ENCODE results near the gene MGST3. TPM values are rescaled to one million over a fixed set of nuclear protein-coding genes. Genes with fewer than 3 reads are reported as not detected.
A peak's percentile ranks its signal among the peaks of the same experiment; 100 is the strongest.

MGST3 gene
- polyA plus RNA-seq, 3 donors = 57.9 to 228 (median 189) TPM

GRCh38 chr1:165631342-165632151, 513 bp downstream of the MGST3 start:
- DNase-seq = peak; percentile 74 to 88 (median 81)
- 0% methylated on average over 24 of the region's 31 CpGs for WGBS (ENCODE audit: insufficient coverage)
- H3K36me3 Mint-ChIP-seq = peaks cover 6 to 7% of the 10 kb centered on the region in 2 donors
- H3K4me3 Mint-ChIP-seq = no peak overlapping the region
- peaks cover 16% of the 10 kb centered on the region for H4K20me1 ChIP-seq (ENCODE audit: insufficient read depth, low read length)
- peaks cover 0 to 6% (median 0%) of the 10 kb centered on the region in 7 donors for H3K9me3 Mint-ChIP-seq
- H3K4me2 ChIP-seq (replicated peaks; ENCODE audit: extremely low read depth, low read length, poor library complexity, severe bottlenecking) = peak overlapping the region; percentile 89
- peaks cover 42% of the 10 kb centered on the region for H3K4me1 Mint-ChIP-seq
- TF ChIP-seq, protein P1, sequence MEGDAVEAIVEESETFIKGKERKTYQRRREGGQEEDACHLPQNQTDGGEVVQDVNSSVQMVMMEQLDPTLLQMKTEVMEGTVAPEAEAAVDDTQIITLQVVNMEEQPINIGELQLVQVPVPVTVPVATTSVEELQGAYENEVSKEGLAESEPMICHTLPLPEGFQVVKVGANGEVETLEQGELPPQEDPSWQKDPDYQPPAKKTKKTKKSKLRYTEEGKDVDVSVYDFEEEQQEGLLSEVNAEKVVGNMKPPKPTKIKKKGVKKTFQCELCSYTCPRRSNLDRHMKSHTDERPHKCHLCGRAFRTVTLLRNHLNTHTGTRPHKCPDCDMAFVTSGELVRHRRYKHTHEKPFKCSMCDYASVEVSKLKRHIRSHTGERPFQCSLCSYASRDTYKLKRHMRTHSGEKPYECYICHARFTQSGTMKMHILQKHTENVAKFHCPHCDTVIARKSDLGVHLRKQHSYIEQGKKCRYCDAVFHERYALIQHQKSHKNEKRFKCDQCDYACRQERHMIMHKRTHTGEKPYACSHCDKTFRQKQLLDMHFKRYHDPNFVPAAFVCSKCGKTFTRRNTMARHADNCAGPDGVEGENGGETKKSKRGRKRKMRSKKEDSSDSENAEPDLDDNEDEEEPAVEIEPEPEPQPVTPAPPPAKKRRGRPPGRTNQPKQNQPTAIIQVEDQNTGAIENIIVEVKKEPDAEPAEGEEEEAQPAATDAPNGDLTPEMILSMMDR (IDR thresholded peaks at IDR 0.05) = peak; percentile 9
- H3K27me3 ChIP-seq (ENCODE audit: control insufficient read depth in 2 of 2, insufficient read depth in 2 of 2, low read length in 2 of 2) = no peaks in the 10 kb centered on the region
- intact Hi-C loops (cut with micrococcal nuclease) = loop anchor here (5.0 to 10.0 kb wide), 5 partner anchors 34 to 133 kb away; partner anchors contain the start of genes ALDH9A1 (in 2 of the 2) and TMCO1 (in 1 of the 2)
- no peaks in the 10 kb centered on the region for H3K9me3 ChIP-seq (replicated peaks in 1 of 2; ENCODE audit: control insufficient read depth in 1 of 2, insufficient read depth in 1 of 2, low read length in 2 of 2)
- peak overlapping the region; percentile 80 for H3K9ac ChIP-seq (ENCODE audit: insufficient read depth, low read length, poor library complexity, severe bottlenecking)
- peak overlapping the region; percentile 75 to 90 (median 83) for H3K4me3 ChIP-seq (replicated peaks in 1 of 3; ENCODE audit: low read depth in 2 of 3, low read length in 3 of 3)
- H3K36me3 ChIP-seq (replicated peaks in 1 of 2; ENCODE audit: control insufficient read depth in 1 of 2, insufficient read depth in 2 of 2, low read length in 2 of 2) = no peaks in the 10 kb centered on the region
- H2AFZ ChIP-seq (ENCODE audit: insufficient read depth, low read depth, low read length, poor library complexity, severe bottlenecking) = peak overlapping the region; percentile 76
- H3K27me3 Mint-ChIP-seq (ENCODE audit: low read depth in 3 of 3) = no peaks in the 10 kb centered on the region
- peaks cover 55% of the 10 kb centered on the region for H3K79me2 ChIP-seq (ENCODE audit: insufficient read depth, low read length)
- H3K27ac Mint-ChIP-seq = no peak overlapping the region
- peak overlapping the region; percentile 89 to 94 for H3K27ac ChIP-seq (ENCODE audit: low read depth in 1 of 2, low read length in 2 of 2)
- peaks cover 46 to 68% of the 10 kb centered on the region in 2 donors for H3K4me1 ChIP-seq (ENCODE audit: control insufficient read depth in 1 of 2, insufficient read depth in 2 of 2, low read length in 2 of 2)

DNA sequence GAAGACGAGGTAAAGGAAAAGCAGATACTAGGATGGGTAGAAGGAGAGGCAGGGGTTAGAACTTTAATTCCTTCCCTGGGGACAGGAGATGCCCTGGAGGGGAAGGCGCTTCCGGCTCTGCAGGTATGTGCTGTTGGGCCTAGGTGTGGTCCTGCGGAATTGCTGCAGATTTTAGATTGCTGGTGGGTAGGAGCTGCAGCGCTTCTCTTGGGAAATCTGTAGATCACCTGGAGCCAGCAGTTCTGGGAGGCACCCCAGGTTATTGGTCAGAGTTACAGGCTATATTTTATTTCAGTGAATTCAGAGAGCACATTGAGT, 1.1 kb downstream of the MGST3 start:
- H3K27me3 Mint-ChIP-seq (ENCODE audit: low read depth in 3 of 3) = no peaks in the 10 kb centered on the region
- H3K9me3 Mint-ChIP-seq = peaks cover 0 to 6% (median 0%) of the 10 kb centered on the region in 7 donors
- DNase-seq = no peak
- intact Hi-C loops (cut with micrococcal nuclease) = loop anchor here (5.0 to 10.0 kb wide), 5 partner anchors 35 to 133 kb away; partner anchors contain the start of genes ALDH9A1 (in 2 of the 2) and TMCO1 (in 1 of the 2)
- peaks cover 61% of the 10 kb centered on the region for H3K79me2 ChIP-seq (ENCODE audit: insufficient read depth, low read length)
- no peaks in the 10 kb centered on the region for H3K36me3 ChIP-seq (replicated peaks in 1 of 2; ENCODE audit: control insufficient read depth in 1 of 2, insufficient read depth in 2 of 2, low read length in 2 of 2)
- H3K9me3 ChIP-seq (replicated peaks in 1 of 2; ENCODE audit: control insufficient read depth in 1 of 2, insufficient read depth in 1 of 2, low read length in 2 of 2) = no peaks in the 10 kb centered on the region
- H3K9ac ChIP-seq (ENCODE audit: insufficient read depth, low read length, poor library complexity, severe bottlenecking) = peak overlapping the region; percentile 80
- H3K4me3 Mint-ChIP-seq = no peak overlapping the region
- H3K4me2 ChIP-seq (replicated peaks; ENCODE audit: extremely low read depth, low read length, poor library complexity, severe bottlenecking) = peak overlapping the region; percentile 89
- H2AFZ ChIP-seq (ENCODE audit: insufficient read depth, low read depth, low read length, poor library complexity, severe bottlenecking) = peak overlapping the region; percentile 76
- H3K4me3 ChIP-seq (replicated peaks in 1 of 3; ENCODE audit: low read depth in 2 of 3, low read length in 3 of 3) = peak overlapping the region; percentile 75 to 90 (median 83)
- H3K27ac Mint-ChIP-seq = no peak overlapping the region
- H3K27ac ChIP-seq (ENCODE audit: low read depth in 1 of 2, low read length in 2 of 2) = peak overlapping the region; percentile 89 to 94
- peaks cover 48% of the 10 kb centered on the region for H3K4me1 Mint-ChIP-seq
- TF ChIP-seq, protein P1 (IDR thresholded peaks at IDR 0.05) = no peak
- 33% methylated on average over 5 of the region's 5 CpGs for WGBS (ENCODE audit: insufficient coverage)
- no peaks in the 10 kb centered on the region for H3K27me3 ChIP-seq (ENCODE audit: control insufficient read depth in 2 of 2, insufficient read depth in 2 of 2, low read length in 2 of 2)
- peaks cover 16% of the 10 kb centered on the region for H4K20me1 ChIP-seq (ENCODE audit: insufficient read depth, low read length)
- H3K36me3 Mint-ChIP-seq = peaks cover 11 to 12% of the 10 kb centered on the region in 2 donors
- peaks cover 46 to 73% of the 10 kb centered on the region in 2 donors for H3K4me1 ChIP-seq (ENCODE audit: control insufficient read depth in 1 of 2, insufficient read depth in 2 of 2, low read length in 2 of 2)

Measured in CD14-positive monocyte (primary cell).